ENCODE measurements around the gene LRRC47.
A peak's percentile ranks its signal among the peaks of the same experiment; 100 is the strongest.

The LRRC47 gene

DNA sequence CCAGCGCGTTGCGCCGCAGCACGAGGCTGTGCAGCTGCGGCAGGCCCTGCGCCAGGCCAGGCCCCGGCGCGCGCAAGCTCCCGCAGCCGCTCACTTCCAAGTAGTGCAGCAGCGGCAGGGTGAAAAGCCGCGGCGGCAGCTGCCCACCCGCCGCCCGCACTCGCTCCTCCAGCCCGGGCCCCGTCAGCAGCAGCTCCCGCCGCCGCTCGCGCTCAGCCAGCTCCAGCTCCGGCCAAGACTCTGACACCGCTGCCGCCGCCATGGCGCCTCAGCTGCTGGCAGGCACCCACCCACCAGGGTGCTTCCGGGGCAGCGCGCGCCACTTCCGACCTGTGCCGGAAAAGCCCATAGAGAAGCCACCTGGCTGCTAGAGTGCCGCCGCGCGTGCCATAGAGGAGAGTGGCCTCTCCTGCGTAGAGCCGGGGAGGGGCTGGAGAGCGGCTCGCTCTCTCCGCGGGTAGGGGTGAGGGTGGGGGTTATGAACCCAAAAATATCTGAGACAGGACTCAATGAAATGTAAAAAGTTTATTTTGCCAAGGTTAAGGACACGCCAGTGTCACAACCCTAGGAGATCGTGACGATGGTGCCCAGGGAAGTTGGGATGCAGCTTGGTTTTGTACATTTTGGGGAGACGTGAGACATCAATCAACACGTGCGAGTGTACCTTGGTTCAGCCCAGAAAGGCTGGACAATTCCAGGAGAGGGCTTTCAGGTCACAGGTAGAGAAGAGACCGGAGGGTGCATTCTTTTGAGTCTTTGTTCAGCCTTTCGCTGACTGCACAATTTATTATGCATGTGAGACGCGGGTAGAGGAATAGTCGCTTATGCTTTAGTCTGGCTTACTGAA lies at the start of gene LRRC47:
LRRC47 (minus strand) TSS at position 284 of the 847 bp plus-strand sequence; CDS start at position 262, 22 bp downstream.
- DNase-seq: peak; percentile 95

DNA sequence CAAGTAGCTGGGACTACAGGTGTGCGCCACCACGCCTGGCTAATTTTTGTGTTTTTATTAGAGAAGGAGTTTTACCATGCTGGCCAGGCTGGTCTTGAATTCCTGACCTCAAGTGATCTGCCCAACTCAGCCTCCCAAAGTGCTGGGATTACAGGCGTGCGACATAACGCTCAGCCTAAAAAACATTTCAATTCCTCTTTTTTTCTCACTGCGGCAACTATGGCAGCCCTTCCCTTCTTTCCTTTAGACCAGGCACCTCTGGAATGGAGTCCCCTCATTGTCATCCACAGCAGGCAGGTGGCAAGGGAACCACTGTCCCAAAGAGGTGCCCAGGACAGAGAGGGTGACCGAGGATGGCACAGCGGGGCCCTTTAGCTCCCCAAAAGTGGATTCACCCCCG lies 46.6 kb upstream of the LRRC47 start:
- no peak for DNase-seq

DNA sequence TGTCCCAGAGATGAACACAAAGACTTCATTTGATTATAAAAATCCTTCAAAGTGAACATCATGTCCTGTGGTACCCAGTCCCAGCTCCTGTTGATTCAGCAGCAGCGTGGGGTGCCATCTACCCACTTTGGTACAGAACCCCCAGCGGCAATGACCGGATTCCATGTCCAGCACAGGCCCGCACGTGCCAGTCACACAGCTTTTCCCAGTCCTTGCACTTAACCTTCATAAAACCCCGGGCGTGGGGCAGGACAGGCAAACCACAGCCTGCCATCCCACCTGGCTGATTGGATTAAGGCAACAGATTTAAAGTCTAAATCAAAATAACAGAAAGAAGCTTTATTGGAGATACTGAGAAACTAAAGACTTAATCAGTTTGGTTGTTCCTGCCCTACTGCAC lies 45.2 kb upstream of the LRRC47 start:
- DNase-seq: no peak

DNA sequence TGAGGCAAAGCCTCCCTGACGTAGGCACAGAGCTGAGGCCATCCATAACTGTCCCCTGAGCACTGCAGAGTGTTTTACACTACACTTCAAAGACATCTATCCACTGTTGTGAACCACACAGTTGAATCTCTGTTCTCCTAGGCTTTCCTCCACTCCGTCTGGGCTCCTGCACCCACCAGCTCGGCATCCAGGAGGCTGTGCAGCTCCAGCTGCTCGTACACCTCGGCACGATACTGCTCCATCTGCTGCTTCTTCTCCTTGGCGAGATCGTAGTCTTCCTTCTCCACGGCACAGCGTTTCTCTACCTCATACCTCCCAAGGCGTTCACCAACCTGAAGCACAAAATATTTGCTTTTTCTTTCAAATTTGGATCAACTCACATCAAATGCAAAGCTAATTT lies 42.5 kb upstream of the LRRC47 start:
- DNase-seq: no peak

DNA sequence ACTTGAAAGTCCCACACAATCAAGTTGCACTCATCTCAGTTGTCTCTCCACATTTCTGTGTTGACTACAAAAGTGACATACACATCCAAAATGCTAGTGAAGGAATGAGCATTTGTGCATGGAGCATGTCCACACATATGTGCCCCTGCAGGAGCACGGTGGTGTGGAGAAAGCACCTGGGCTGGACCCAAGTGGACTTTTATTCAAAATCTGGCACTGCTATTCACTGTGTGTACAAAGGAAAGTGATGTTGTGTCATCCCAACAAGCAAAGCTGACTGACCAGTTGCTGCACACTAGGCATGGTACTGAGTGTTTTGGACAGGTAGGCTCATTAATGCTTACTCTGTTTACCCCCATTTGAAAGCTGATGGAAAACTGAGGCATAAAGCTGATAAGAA lies 41.4 kb upstream of the LRRC47 start:
- no peak for DNase-seq

DNA sequence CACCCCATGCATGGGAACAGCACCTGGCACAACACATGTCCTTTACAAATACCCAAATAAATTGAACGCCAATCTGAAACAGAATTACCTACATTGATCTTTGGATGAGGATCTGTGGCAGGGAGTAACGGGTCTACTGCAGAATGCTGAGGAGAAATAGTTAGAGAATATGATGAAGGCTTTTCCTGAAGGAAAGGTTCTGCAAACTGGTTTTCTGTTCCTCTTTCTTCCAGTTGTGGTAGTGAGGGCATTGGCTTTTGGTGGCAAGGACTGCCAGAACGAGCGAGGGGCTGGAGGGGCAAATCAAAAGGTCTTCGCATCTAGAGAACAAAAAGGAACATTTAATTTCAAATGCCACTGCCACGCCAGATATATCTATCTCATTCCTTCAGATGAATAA lies 40.9 kb upstream of the LRRC47 start:
- DNase-seq: no peak

DNA sequence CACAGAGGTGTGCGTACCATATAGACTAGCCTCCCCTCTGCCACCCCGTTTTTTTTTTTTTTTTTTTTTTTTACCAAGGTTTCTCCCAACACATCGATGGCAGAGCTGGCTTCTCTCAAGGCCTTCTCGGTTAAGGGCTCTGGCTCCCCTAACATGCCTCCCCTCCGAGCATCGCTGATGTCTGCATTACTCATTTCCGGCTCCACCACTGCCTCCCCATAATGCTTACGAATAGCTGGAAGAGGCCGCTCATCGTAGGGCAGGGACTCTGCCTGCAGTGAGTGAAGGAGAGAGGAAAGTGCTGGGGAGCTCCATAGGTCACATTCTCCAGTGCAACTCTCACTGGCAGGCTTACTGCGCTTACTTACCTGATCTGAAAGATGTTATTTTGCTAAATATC lies 40.1 kb upstream of the LRRC47 start:
- DNase-seq: no peak

DNA sequence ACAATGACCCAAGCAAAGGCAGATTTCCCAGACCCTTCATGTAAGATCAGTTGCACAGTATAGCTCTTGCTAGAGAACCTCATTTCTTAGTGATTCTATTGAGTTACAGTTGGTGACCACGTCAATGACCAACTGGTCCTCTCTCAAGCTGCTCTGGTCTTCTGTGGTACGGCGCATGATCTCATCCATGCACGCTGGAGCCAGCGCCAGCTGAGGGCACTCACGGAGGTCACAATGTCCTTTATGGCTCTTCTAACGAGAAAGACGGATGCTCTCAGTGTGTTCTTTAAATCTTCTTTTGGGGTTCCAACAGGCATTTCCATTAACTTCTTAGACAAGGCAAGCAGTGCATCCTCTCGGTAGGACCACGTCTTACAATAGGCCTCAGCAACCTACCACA lies 38.4 kb upstream of the LRRC47 start:
- no peak for DNase-seq

DNA sequence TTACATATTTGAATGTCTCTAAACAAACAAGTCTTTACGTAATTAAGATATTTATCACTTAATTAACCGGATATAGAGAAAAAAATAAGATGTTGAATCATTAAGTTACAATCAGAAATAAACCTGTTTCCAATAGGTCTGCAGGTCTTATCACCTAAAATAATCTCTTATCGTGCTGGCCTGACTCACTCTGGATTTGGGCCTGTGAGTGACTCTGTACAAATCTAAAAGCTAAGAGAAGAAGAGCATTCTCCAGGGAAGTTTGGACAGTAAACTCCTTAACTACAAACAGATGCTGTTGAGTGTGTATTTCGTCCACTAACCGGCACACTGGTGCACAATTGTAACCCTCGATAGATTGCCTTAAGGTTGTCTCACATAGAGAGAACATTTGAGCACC lies 35.4 kb upstream of the LRRC47 start:
- no peak for DNase-seq

DNA sequence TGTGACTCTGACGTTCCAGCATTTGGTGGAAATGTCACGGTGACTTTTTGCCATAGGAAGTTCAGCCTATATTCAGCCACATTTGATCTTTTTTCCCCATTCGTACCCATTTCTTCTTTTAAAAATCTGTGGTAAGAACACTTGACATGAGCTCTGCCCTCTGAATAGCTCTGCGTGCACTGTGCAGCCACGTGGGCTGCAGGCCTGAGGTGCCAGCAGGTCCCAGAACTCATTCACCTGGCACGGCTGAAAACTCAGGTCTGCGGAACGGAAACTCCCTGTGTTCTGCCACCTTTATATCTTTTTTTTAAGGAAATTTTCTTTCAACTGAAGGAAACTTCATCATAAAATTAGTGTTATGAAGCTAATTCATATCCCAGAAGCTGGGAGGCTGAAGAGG lies 32.1 kb upstream of the LRRC47 start:
- DNase-seq: no peak

DNA sequence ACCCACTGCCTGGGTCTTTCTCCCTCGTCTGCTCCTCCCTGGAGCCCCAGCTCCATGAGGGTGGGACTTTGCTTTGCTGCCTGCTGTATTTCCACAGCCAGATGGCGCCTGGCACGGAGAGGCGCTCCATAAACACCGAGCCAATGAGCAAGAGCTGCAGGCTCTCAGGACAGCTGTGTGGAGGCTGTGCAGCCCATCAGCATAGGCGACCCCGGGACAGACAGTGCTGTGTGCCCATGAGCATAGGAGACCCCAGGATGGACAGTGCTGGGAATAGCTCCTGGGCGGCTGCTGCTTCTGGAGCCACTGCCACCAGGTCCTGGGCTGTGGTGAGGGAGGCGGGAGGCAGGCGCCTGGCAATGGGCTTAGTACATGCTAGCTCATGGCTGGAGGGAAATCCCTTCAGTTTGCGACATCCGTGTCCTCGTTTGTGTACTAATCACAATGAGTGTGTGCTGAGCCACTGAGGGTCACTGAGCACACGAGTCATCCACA lies 31.6 kb upstream of the LRRC47 start:
- no peak for DNase-seq

DNA sequence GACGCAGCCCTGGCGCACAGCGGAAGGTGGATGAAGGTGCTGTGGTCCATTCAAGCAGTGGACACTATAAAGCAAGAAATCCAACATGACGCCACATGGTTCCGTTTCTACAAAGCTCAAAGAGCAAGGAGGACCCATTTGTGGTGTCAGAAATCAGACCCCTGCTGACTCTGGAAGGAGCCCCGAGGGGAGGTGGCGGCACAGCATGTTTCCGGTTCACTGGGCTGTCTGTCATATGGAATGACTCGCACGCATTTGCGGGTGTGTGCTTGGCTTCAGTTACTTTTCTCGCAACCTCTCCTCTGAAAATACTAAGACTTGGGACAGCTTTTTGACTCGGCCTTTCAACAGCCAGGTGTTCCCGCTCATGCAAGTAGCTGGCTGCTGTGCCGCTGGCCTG lies 29.1 kb upstream of the LRRC47 start:
- DNase-seq: no peak

DNA sequence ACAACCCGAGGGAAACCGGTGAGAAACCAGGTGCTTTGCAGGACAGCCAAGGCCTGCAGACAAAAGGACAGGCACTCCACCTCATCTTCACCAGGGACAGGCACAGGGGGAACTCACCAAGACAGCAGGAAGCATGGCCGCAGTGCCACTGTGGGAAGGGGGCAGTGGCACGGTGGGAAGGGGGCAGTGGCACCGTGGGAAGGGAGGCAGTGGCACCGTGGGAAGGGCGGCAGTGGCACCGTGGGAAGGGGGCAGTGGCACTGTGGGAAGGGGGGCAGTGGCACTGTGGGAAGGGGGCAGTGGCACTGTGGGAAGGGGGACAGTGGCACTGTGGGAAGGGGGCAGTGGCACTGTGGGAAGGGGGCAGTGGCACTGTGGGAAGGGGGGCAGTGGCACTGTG lies 28.4 kb upstream of the LRRC47 start:
- DNase-seq: no peak

DNA sequence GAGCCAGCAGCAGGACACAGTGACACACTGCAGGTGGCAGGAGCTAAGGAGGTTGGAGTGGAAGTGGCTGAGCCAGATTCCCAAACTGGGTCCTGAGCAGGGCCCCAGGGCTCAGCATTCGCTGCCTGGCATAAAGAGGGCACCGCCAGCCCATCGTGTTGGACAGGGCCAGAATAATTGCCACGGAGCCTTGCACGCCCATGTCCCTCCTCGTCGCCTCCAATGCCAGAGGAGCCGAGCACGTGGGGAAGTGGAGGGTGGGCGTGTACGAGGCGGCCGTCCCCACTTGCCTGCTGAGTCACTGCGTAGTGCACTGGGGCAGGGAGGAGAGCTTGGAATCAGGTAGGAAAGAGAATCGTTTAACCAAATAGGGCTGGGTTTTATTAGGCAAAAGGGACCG lies 26.1 kb upstream of the LRRC47 start:
- DNase-seq: no peak

DNA sequence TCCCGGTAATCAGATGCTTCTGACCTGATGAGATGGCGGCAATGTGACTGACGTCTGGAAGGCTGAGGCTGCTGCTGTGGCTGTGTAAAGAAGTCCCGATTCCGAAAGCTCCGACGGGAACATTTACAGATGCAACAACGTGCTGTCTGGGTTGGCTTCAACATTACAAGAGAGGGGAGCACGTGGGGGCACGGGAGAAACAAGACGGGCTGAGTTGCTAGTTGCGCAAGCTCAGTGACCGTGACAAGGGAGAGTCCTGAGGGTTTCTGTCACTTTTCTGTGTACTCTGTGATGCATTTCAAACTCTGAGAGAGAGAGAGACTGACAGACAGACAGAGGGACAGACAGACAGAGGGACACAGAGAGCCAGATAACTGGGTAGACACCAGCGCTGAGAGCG lies 25.6 kb upstream of the LRRC47 start:
- DNase-seq: no peak

DNA sequence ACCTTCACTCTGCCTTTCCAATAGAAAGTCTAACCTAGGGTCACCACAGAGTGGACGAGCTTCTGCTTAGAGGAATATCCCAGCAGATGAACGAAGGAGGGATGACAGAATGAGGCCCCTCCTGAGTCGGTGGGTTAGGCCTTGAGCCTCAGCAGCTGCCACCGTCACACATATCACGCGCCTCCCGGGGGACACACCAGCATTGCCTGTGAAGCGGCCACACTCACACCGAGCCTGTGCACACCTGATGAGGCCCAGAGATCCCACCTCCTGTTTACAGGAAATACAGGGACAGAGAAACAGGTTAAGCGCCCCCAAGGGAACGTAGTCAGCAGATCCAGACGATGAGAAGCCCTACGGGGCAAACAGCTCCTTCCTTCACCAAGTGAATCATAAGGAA lies 25.1 kb upstream of the LRRC47 start:
- no peak for DNase-seq

DNA sequence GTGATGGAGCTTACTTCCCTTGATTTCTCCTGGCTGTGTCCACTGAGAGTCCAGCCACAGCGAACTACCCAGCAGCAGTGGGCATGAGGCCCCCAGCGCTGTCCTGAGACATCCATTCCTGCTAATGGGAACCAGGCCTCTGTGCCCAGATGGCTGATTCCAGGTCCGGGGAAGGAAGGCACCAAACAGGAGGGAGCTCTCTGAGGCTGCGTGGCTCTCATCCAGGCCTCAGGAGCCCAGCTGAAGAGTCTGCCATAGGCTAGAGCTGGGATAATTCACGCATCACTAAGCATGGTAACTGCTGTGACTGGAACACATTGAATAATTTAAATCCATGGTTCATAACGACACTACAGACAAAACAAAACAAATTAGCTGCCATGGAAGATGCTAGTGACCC lies 24.7 kb upstream of the LRRC47 start:
- DNase-seq: no peak

DNA sequence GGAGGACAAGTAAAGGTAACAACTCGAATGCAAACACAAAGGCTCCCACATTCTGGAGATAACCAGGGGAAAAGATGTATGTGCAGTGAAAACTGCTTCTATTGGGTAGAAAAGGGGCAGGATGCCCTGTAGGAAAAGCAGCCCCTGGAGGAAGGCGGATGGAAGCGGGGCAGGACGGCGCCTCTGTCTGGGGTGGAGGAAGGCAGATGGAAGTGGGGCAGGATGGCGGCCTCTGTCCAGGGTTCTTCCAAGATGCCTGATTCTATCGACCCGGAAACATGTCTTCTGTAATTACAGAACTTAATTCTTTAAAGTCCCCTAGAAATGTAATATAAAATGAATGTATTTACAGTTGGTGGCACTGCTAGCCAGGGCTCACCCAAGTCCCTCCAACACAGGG lies 24.0 kb upstream of the LRRC47 start:
- no peak for DNase-seq

DNA sequence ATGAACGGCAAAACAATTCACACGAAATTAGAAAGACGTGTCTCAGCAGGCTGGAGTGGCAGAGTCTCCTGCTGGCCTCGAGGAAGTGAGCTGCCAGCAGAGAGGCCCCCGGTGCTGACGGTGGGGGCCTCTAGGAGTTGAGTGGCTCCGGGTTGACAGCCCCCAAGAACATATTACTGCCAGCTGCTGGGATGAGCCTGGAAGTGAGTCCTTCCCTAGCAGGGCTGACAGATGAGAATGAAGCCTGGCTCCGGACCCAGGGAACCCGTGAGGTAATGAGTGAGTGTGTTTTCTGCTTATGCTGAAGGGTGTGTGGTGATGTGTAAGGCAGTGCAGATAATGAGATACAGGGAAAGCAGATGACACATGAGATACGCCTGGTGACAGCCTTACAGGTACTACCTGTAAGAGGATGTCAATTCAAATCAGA lies 23.5 kb upstream of the LRRC47 start:
- no peak for DNase-seq

DNA sequence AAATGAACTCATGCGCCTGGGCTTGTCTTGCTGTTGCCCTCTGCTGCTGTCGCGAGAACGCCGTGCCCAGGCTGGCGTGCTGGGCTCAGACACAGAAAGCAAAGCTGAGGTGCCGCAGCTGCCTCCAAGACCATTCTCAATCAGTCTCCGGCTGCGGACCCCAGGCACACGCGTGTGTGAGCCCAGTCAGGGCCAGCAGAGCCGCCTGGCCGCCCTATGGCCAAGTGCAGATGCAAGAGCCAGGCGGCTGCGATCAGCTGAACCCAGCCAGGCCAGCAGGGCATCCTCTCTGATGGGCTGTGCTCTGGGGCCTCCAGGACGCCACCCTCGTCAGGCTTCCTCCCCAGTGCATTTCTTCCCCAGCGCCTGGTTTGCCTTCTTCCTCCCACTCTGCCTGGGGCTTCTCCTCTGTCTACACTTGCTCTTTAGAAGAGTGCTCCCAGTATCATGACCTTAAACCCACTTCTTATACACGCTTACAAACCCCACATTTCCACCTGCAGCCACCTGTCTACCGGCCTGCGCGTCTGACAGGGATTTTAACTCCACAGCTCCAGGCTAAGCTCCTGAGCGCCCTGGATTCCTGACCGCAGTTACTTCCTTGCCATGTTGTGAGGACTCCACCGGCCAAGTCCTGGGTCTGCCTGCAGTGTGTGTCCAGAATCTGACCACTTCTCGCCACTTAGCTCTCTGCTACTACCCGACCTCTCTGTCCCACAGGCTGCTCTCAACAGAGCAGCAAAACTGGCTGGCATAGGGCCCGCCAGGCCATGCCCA lies 21.7 kb upstream of the LRRC47 start:
- DNase-seq: no peak

DNA sequence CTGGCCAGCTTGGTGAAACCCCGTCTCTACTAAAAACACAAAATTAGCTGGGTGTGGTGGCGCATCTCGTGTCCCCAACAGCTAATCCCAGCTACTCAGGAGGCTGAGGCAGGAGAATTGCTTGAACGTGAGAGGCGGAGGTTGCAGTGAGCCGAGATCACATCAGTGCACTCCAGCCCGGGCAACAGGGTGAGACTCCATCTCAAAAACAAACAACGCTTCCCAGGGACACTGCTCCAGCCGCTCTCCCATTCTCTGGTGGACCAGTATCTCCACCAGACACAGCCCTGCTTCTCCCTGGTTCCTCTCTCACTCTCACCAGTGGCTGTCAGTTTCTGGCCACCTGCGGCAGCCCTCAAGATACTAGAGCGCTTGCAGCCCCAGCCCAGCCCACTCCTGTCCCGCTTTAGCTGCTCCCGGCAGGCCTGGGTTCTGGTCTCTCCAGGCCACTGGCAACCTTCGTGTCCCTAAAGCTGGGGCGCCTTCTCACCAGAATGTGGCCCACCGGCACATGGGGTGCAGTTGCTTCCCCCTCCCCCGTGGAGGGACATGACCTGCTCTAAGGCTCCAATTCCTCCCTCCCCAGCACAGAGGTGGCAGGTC lies 20.9 kb upstream of the LRRC47 start:
- DNase-seq: no peak

DNA sequence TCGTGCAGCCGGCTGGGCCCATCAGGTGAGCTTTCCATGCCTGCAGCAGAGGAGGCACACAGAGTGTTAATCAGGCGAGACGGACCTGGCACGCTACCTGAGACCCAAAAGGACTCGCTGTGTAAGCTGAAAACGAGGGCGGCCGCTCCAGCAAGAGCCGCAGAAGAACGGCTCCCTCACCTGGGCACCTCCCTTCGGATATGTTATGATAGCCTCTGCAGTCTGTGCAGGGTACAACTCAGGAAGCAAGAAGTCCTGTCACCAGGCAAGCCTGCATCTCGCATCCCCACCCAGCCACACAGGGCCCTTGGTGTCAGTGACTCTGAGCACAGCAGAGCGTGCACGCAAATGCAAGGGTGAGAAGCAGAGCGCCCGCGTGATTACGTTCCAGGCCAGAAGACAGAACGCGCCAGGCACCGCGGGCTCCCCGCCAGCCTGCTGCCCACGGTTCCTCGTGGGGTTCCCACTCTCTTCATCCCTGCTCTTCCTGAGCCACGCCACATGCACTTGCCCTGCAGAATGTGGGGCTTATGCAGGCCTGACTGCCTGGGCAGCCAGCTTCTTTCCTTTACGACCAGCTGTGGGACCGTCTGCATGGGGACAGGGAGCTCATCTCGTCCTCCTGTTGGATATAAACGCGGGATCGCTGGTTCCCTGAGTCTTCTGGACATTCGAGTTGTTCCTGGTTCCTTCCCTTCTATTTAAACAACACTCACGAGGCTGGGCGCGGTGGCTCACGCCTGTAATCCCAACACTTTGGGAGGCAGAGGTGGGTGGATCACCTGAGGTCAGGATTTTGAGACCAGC lies 20.2 kb upstream of the LRRC47 start:
- no peak for DNase-seq
